Osteoblast (primary cell): ENCODE measurements around the gene NRXN2. TPM values are rescaled to one million over a fixed set of nuclear protein-coding genes. Genes with fewer than 3 reads are reported as not detected.

Experiments
- DNase-seq: peaks from one replicate; pipeline ENCODE4 v3.0.0; 2011; ENCODE audit warnings: low spot score, mixed read lengths; ENCODE audit not compliant: insufficient read length; ENCODE audit errors: missing footprints
- H2AFZ ChIP-seq: 2 replicates; pipeline ENCODE4 v1.6.0; 2011; ENCODE audit warnings: mild to moderate bottlenecking, low read length
- H3K27ac ChIP-seq: 2 replicates; pipeline ENCODE4 v1.5.1; 2011; ENCODE audit warnings: mild to moderate bottlenecking, low read depth, low read length, moderate library complexity
- H3K27me3 ChIP-seq: 2 replicates; pipeline ENCODE4 v1.6.0; 2012; ENCODE audit warnings: mild to moderate bottlenecking, control low read depth, inconsistent platforms, low read length, moderate library complexity; ENCODE audit not compliant: insufficient read depth
- H3K36me3 ChIP-seq: 2 replicates; pipeline ENCODE4 v1.5.1; 2011; ENCODE audit warnings: mild to moderate bottlenecking, low read length, control low read depth, moderate library complexity; ENCODE audit not compliant: insufficient read depth
- H3K4me1 ChIP-seq: 2 replicates; pipeline ENCODE4 v1.5.1; 2011; ENCODE audit warnings: mild to moderate bottlenecking, low read length, control low read depth, moderate library complexity; ENCODE audit not compliant: insufficient read depth
- H3K4me2 ChIP-seq: 2 replicates; pipeline ENCODE4 v1.6.0; 2011; ENCODE audit warnings: mild to moderate bottlenecking, low read length; ENCODE audit not compliant: insufficient read depth
- H3K4me3 ChIP-seq: fragments of 200-600 bp; sonication (generic); 3 replicates; pipeline ENCODE4 v1.5.1; 2012; ENCODE audit warnings: mild to moderate bottlenecking, low read length, inconsistent platforms; ENCODE audit not compliant: insufficient read depth
- H3K79me2 ChIP-seq: 2 replicates; pipeline ENCODE4 v1.6.0; 2012; ENCODE audit warnings: mild to moderate bottlenecking, low read length, control low read depth, inconsistent platforms; ENCODE audit not compliant: insufficient read depth
- H3K9me3 ChIP-seq: 2 replicates; pipeline ENCODE4 v1.5.1; 2011; ENCODE audit warnings: low read depth, low read length, control low read depth
- H4K20me1 ChIP-seq: 2 replicates; pipeline ENCODE4 v1.6.0; 2012; ENCODE audit warnings: mild to moderate bottlenecking, low read length, control low read depth; ENCODE audit not compliant: insufficient read depth
- CTCF ChIP-seq: IDR thresholded peaks from 2 replicates; pipeline ENCODE4 v1.5.1; 2011; ENCODE audit warnings: mild to moderate bottlenecking, low read depth, low read length, moderate library complexity; ENCODE audit errors: extremely low read depth
- total RNA-seq: library from RNA; depleted of rRNA; stranded (reverse); fragments of >200 nt; gene quantifications from 2 replicates; pipeline ENCODE4 v1.2.3, GENCODE V29; 2012

NRXN2 gene
- total RNA-seq, 1 donor: 90.1 TPM

DNA sequence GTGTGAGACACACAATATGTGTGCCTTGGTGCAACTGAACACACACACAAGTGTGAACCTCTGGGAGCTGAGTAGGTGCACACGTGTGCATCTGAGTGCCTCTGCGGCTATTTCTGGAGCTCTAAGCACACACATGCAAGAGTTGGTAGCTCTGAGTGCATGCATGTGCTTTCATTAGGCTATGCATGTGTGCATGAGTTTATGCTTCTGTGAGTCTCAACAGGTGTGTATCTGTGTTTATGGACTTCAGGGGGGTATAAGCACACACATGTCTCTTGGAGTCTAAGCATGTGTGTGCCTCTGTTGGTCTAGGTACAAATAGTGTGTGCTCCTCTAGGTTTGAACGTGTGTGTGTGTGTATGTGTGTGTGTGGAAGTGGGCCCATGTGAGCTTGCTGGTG is 106.2 kb downstream of the NRXN2 start:
- no peak for DNase-seq
- no peak for TF ChIP-seq CTCF
- Histone ChIP-seq H3K79me2 (no peaks in the 10 kb centered on the region), H3K36me3 (peaks cover 37% of the 10 kb centered on the region), H3K4me1 (peaks cover 3% of the 10 kb centered on the region), H4K20me1 (peaks cover 25% of the 10 kb centered on the region), H3K4me3 (no peak overlapping the region), H3K4me2 (no peak overlapping the region), H3K9me3 (no peaks in the 10 kb centered on the region), H3K27me3 (no peaks in the 10 kb centered on the region), H3K27ac (no peak overlapping the region), H2AFZ (no peak overlapping the region)

DNA sequence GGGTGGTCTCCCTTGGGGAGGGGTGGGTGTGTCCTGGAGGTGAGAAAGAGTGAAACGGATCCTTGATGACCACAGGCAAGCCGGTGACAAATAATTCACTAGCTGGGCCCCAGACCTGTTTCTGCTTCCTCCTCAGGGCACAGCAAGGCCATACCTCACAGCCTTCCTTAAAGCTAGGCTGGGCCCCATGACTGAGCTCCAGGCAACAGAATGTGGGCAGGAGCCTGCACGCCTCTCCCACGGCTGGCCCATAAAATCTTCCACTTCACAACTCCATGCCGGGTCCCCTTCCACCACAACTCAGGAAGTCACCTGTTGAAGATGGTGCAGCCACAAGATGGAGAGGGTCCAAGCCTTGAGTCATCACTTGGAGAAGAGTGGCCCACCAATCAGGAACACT is 108.1 kb downstream of the NRXN2 start:
- peaks cover 32% of the 10 kb centered on the region for H4K20me1 ChIP-seq
- H2AFZ ChIP-seq: no peak overlapping the region
- no peak for TF ChIP-seq CTCF
- H3K79me2 ChIP-seq: no peaks in the 10 kb centered on the region
- peaks cover 33% of the 10 kb centered on the region for H3K36me3 ChIP-seq
- DNase-seq: no peak
- no peak overlapping the region for H3K4me3 ChIP-seq
- H3K9me3 ChIP-seq: no peaks in the 10 kb centered on the region
- no peaks in the 10 kb centered on the region for H3K27me3 ChIP-seq
- peaks cover 3% of the 10 kb centered on the region for H3K4me1 ChIP-seq
- H3K4me2 ChIP-seq: no peak overlapping the region
- H3K27ac ChIP-seq: no peak overlapping the region

- H3K4me1 ChIP-seq: peaks cover 3% of the 10 kb centered on the region
- no peak overlapping the region for H3K27ac ChIP-seq
- peaks cover 31% of the 10 kb centered on the region for H3K36me3 ChIP-seq
- TF ChIP-seq CTCF: no peak
- no peak overlapping the region for H2AFZ ChIP-seq
- no peak overlapping the region for H3K4me3 ChIP-seq
- H3K27me3 ChIP-seq: no peaks in the 10 kb centered on the region
- H3K4me2 ChIP-seq: no peak overlapping the region
- DNase-seq: no peak
- H3K9me3 ChIP-seq: no peaks in the 10 kb centered on the region
- no peaks in the 10 kb centered on the region for H3K79me2 ChIP-seq
- H4K20me1 ChIP-seq: peaks cover 25% of the 10 kb centered on the region
Measured at GRCh38 chr11:64613648-64614047, 109.3 kb downstream of the NRXN2 start.

DNA sequence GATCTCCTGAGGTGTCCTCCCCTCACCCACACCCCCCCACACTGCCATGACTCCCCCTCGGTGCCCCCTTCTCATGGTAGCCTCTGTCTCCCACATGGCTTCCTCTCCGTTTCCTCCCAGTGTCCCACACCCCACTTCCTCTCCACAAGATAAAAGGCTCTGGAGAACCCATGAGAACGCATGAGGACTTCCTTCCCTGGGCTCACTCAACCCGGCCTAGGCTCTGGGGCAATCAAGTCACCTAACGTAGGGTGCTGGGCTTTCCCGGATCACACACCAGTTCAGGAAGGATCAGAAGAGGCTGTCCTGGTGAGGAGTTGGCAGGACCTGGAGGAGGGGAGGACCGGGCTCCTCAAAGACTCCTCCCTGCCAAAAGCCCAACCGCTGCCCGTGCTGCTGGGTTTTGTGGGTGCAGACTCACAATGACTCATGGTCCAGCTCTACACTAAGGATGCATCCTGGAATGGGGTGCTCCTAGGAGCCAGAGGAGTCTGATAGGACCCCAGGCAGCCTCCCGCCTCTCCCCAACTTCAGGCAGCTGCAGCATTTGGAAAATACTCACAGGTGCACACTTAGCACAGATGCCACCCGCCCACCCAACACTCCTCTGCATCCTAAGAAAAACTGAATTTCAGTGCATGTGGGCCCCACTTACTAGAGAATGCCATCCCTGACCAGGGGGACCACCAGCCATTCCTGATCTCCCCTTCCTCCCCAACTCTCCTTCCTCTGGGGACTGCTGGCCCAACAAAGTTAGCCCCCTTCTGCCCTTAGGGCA is 110.9 kb downstream of the NRXN2 start:
- no peak overlapping the region for H3K4me2 ChIP-seq
- H2AFZ ChIP-seq: no peak overlapping the region
- no peak for TF ChIP-seq CTCF
- H3K27ac ChIP-seq: no peak overlapping the region
- no peaks in the 10 kb centered on the region for H3K27me3 ChIP-seq
- H3K79me2 ChIP-seq: no peaks in the 10 kb centered on the region
- H4K20me1 ChIP-seq: peaks cover 23% of the 10 kb centered on the region
- H3K9me3 ChIP-seq: no peaks in the 10 kb centered on the region
- no peak overlapping the region for H3K4me3 ChIP-seq
- peak; percentile 92 for DNase-seq
- peaks cover 22% of the 10 kb centered on the region for H3K36me3 ChIP-seq
- peaks cover 11% of the 10 kb centered on the region for H3K4me1 ChIP-seq
